HG03520 (cell line): ENCODE measurements around the gene VARS1.
A peak's percentile ranks its signal among the peaks of the same experiment; 100 is the strongest.
"Not testable (repeated sequence)": the region's sequence is repeated elsewhere in the genome, so short reads cannot be mapped to it uniquely, and the experiment has no call there.

Experiments
- ATAC-seq: cut with Tn5 transposase; IDR thresholded peaks from one replicate; pipeline ENCODE4 v1.9.1; 2021; ENCODE audit warnings: mild to moderate bottlenecking, moderate library complexity; ENCODE audit not compliant: unreplicated experiment

Gene VARS1

GRCh38 chr6:31795616-31796298 lies at the start of gene VARS1:
Gene VARS1 (minus strand): TSS chr6:31795752. CDS start chr6:31795217, 535 bp downstream.
- peak; percentile 62 for ATAC-seq

GRCh38 chr6:31844507-31844906 lies 49.0 kb upstream of the VARS1 start:
- no peak for ATAC-seq

- ATAC-seq, result no peak
Observed at GRCh38 chr6:31842053-31842452, 46.5 kb upstream of the VARS1 start.

GRCh38 chr6:31839779-31840126 lies 44.2 kb upstream of the VARS1 start:
- ATAC-seq, result not testable (repeated sequence)

GRCh38 chr6:31838968-31839367 lies 43.4 kb upstream of the VARS1 start:
- no peak for ATAC-seq

- ATAC-seq, result not testable (repeated sequence)
Observed at GRCh38 chr6:31838114-31838553, 42.6 kb upstream of the VARS1 start.

GRCh38 chr6:31837369-31838113 lies 42.0 kb upstream of the VARS1 start:
- ATAC-seq, result no peak

- no peak for ATAC-seq
Observed at GRCh38 chr6:31836474-31837368, 41.2 kb upstream of the VARS1 start.

GRCh38 chr6:31836047-31836473 lies 40.5 kb upstream of the VARS1 start:
- ATAC-seq, result no peak

- peak; percentile 41 for ATAC-seq
Observed at GRCh38 chr6:31834367-31835250, 39.1 kb upstream of the VARS1 start.

- no peak for ATAC-seq
Observed at GRCh38 chr6:31831350-31832215, 36.0 kb upstream of the VARS1 start.

- no peak for ATAC-seq
Observed at GRCh38 chr6:31830886-31831335, 35.4 kb upstream of the VARS1 start.

GRCh38 chr6:31829633-31830283 lies 34.2 kb upstream of the VARS1 start:
- ATAC-seq, result no peak

- peak; percentile 60 for ATAC-seq
Observed at GRCh38 chr6:31827286-31828079, 31.9 kb upstream of the VARS1 start, which contains the start of gene HSPA1B. Gene HSPA1B (plus strand): TSS chr6:31827738. CDS start chr6:31827951, 213 bp downstream.

- no peak for ATAC-seq
Observed at GRCh38 chr6:31826793-31827285, 31.3 kb upstream of the VARS1 start.

GRCh38 chr6:31825553-31825952 lies 30.0 kb upstream of the VARS1 start:
- no peak for ATAC-seq

- not testable (repeated sequence) for ATAC-seq
Observed at GRCh38 chr6:31823592-31824196, 28.1 kb upstream of the VARS1 start.
